ENCODE data around the gene HSD11B2.

HSD11B2 gene

DNA sequence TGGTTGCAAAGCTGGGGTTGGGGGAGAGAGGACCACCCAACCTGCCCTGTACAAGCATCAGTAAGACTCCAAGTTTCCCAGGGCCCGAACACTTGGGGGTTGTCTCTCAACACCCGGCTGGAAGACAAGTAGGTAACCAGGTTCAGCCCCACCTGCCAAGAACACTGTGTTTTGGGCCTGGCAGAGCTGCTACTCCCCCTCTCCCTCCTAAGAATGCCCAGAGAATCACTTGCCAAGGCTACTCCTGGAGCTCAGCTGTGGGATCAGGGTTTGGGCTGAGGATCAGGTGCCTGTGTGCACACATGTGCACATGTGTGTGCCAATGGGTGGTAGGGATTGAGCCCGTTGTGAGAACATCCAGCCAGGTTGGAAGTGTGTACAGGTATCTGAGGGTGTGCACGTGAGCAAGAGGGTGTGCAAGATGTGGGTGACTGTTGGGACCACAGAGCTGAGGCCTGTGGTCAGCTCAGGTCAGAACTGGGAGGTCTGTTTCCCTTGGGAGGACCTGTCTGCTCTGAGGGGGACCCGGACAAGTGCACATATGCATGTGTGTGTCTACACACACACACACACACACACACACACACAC is 2.3 kb downstream of the HSD11B2 start:
- in situ Hi-C loops (cut with HindIII; ENCODE audit: low sequenced_read_pairs) = no loop called here
- no peak overlapping the region for H3K4me3 ChIP-seq (ENCODE audit: low read depth, low read length)
- TF ChIP-seq, protein P1, sequence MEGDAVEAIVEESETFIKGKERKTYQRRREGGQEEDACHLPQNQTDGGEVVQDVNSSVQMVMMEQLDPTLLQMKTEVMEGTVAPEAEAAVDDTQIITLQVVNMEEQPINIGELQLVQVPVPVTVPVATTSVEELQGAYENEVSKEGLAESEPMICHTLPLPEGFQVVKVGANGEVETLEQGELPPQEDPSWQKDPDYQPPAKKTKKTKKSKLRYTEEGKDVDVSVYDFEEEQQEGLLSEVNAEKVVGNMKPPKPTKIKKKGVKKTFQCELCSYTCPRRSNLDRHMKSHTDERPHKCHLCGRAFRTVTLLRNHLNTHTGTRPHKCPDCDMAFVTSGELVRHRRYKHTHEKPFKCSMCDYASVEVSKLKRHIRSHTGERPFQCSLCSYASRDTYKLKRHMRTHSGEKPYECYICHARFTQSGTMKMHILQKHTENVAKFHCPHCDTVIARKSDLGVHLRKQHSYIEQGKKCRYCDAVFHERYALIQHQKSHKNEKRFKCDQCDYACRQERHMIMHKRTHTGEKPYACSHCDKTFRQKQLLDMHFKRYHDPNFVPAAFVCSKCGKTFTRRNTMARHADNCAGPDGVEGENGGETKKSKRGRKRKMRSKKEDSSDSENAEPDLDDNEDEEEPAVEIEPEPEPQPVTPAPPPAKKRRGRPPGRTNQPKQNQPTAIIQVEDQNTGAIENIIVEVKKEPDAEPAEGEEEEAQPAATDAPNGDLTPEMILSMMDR (IDR thresholded peaks at IDR 0.05; ENCODE audit: low read depth, low read length) = no peak
- no peak for DNase-seq (ENCODE audit: low read depth, low spot score)

DNA sequence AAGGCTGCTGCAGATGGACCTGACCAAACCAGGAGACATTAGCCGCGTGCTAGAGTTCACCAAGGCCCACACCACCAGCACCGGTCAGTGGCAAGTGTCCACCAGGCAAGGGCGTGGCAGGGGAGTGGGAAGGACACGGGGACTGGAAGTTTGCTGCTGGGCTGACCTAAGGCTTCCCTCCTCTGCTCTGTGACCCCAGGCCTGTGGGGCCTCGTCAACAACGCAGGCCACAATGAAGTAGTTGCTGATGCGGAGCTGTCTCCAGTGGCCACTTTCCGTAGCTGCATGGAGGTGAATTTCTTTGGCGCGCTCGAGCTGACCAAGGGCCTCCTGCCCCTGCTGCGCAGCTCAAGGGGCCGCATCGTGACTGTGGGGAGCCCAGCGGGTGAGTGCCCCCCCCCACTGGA is 4.8 kb downstream of the HSD11B2 start:
- TF ChIP-seq, protein P1 (IDR thresholded peaks at IDR 0.05; ENCODE audit: low read depth, low read length) = no peak
- no peak for DNase-seq (ENCODE audit: low read depth, low spot score)
- no peak overlapping the region for H3K4me3 ChIP-seq (ENCODE audit: low read depth, low read length)
- in situ Hi-C loops (cut with HindIII; ENCODE audit: low sequenced_read_pairs) = no loop called here

DNA sequence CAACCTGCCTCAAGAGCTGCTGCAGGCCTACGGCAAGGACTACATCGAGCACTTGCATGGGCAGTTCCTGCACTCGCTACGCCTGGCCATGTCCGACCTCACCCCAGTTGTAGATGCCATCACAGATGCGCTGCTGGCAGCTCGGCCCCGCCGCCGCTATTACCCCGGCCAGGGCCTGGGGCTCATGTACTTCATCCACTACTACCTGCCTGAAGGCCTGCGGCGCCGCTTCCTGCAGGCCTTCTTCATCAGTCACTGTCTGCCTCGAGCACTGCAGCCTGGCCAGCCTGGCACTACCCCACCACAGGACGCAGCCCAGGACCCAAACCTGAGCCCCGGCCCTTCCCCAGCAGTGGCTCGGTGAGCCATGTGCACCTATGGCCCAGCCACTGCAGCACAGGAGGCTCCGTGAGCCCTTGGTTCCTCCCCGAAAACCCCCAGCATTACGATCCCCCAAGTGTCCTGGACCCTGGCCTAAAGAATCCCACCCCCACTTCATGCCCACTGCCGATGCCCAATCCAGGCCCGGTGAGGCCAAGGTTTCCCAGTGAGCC is 5.8 kb downstream of the HSD11B2 start:
- in situ Hi-C loops (cut with HindIII; ENCODE audit: low sequenced_read_pairs) = no loop called here
- TF ChIP-seq, protein P1 (IDR thresholded peaks at IDR 0.05; ENCODE audit: low read depth, low read length) = no peak
- no peak for DNase-seq (ENCODE audit: low read depth, low spot score)
- H3K4me3 ChIP-seq (ENCODE audit: low read depth, low read length) = no peak overlapping the region

DNA sequence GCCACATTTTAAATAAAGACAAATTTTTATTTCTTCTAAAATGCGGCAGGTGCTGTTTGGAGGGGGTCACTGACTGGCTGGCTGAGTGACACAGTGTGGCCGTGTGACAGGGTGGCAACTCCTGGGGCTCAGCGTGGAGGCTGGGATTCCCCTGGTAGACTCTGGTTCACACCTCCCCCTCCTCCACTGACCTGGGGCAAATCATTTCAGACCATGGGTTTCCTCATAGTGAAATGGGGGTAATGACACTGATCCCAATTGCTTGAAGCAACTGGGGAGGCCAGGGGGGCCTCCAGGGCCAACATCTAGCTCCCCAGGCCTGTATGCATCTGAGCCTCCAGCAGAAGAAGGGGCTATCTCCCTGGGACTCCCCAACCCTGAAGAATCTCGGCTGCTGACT is 6.6 kb downstream of the HSD11B2 start:
- in situ Hi-C loops (cut with HindIII; ENCODE audit: low sequenced_read_pairs) = no loop called here
- no peak for DNase-seq (ENCODE audit: low read depth, low spot score)
- TF ChIP-seq, protein P1 (IDR thresholded peaks at IDR 0.05; ENCODE audit: low read depth, low read length) = no peak
- no peak overlapping the region for H3K4me3 ChIP-seq (ENCODE audit: low read depth, low read length)

DNA sequence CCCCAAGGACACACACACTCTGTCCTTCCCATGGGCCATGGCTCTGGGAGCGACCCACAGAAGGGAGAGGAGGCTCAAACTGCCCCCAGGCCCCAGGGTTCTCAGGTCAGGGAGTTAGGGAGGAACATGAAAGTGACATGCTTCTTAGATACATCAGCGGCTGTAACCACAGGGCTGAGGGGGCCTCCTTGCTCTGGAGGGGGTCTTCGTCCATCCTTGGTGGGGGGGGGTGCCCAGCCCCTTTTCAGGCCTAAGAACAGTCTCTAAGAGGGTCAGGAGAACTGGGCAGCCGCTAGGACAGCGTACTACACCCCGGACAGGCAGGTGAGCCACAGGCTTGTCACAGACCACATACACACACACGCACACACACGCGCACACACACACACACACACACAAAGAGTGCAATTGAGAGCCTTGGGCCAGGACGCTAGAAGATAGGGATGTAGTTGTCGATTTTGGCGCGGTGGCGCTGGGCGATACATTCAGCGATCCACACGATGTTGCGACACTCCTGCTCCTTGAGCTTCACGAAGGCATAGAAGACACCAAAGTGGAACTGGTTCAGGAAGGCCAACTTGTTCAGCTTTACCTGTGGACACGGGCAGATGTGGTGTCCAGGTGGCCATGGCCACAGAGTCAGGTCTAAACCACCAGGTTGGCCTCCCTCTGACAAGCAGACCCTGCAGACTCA is 7.3 kb downstream of the HSD11B2 start:
- H3K4me3 ChIP-seq (ENCODE audit: low read depth, low read length) = no peak overlapping the region
- TF ChIP-seq, protein P1 (IDR thresholded peaks at IDR 0.05; ENCODE audit: low read depth, low read length) = no peak
- in situ Hi-C loops (cut with HindIII; ENCODE audit: low sequenced_read_pairs) = no loop called here
- no peak for DNase-seq (ENCODE audit: low read depth, low spot score)

DNA sequence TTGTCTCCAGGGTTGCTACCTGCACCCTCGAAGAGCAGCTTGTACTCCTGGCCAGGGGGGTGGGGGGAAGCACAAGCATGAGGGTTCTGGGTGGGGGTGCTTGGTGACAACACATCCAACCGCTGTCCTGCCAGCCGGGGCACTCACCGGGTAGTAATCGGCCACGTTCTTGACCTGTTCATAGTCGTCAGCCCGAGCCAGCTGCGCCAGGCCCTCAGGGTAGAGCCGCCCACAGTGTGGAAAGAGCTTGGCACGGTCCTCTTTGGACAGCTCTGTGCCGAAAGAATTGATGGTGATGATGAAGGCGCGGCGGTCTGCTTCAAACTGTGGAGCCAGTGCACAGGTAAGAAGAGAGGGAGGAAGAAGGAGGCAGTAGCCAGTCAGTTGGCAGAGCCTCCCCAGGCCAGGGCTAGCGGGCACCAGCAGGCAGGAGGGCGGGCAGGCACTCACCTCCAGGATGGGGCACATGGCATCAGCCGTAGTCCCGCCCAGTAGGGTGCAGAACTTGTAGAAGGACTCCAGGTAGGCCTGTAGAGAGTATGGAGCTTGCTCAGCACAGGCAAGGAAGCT is 8.0 kb downstream of the HSD11B2 start:
- no peak overlapping the region for H3K4me3 ChIP-seq (ENCODE audit: low read depth, low read length)
- TF ChIP-seq, protein P1 (IDR thresholded peaks at IDR 0.05; ENCODE audit: low read depth, low read length) = no peak
- in situ Hi-C loops (cut with HindIII; ENCODE audit: low sequenced_read_pairs) = no loop called here
- DNase-seq (ENCODE audit: low read depth, low spot score) = no peak
